ENCODE data around the gene SRP14. TPM values are rescaled to one million over a fixed set of nuclear protein-coding genes. Genes with fewer than 3 reads are reported as not detected.
A peak's percentile ranks its signal among the peaks of the same experiment; 100 is the strongest.
"Not testable (repeated sequence)": the region's sequence is repeated elsewhere in the genome, so short reads cannot be mapped to it uniquely, and the experiment has no call there.

Gene SRP14
- total RNA-seq, 1 donor from 2014 or later, result 232 TPM

DNA sequence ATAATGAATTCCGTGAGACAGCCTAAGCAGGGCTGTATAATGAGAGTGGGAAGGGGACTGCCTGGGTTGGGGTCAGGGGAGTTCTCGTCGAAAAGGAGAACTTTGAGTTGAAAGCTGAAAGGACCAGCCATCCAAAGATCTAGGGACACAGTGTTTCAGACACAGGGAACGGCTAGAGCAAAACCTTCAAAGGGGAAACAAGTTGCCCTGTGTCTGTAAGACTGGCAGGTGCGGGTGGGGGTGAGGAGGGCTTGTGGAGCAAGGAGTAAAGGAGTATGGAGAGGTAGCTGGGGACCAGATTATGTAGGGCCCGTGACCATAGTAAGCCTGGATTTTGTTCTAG, 1.3 kb upstream of the SRP14 start:
- DNase-seq (ENCODE audit: missing footprints) (no peak), ATAC-seq (no peak)
- intact Hi-C loops (cut with DNase I), result no loop called here

- intact Hi-C loops (cut with DNase I), result loop anchor here (5.0 kb wide), 1 partner anchor 256 kb away; the partner anchor contains the start of gene FSIP1
- ATAC-seq (no peak), DNase-seq (ENCODE audit: missing footprints) (no peak)
These were observed 725 bp downstream of the SRP14 start for GRCh38 chr15:40038275-40038637.

GRCh38 chr15:40037721-40038120, 1.3 kb downstream of the SRP14 start:
- ATAC-seq, result no peak
- DNase-seq (ENCODE audit: missing footprints), result no peak
- intact Hi-C loops (cut with DNase I), result loop anchor here (5.0 kb wide), 1 partner anchor 255 kb away; the partner anchor contains the start of gene FSIP1

- not testable (repeated sequence) for ATAC-seq; DNase-seq (ENCODE audit: missing footprints)
- intact Hi-C loops (cut with DNase I), result loop anchor here (5.0 kb wide), 1 partner anchor 253 kb away; the partner anchor contains the start of gene FSIP1
These were observed 3.8 kb downstream of the SRP14 start for GRCh38 chr15:40035182-40035581.

- intact Hi-C loops (cut with DNase I), result no loop called here
- no peak for ATAC-seq
These were observed 4.6 kb downstream of the SRP14 start for GRCh38 chr15:40034186-40034946.

DNA sequence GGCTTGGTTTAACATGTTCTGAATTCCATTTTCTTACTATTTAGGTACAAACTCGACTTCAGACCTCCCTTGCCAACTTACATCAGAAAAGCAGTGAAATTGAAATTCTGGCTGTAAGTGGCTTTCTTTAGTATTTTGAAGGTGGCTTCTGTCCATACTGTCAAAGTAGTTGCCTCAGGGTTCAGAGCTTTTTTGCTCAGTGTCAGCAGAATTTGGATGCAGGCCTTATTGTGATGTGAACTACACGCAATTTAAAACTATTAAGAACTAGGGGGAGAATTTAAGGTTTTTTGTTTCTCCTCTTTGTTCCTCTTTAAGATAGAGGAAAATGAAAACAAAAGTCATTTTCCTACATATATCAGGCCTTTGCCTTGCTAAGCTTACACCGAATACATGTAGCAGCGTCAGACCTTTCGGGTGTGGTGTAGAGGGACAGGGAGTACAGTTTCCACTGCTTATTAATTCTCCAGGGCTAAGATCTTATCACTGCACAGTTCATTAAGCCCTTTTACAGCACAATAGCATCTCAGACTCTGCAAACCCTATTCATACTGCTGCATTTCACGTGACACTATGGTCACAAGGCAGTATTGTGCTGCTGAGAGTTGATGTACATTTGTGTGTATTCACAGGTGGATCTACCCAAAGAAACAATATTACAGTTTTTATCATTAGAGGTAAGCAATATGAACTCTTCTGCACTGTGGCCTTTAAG, 6.7 kb downstream of the SRP14 start:
- ATAC-seq (peak; percentile 49), DNase-seq (ENCODE audit: missing footprints) (no peak)
- intact Hi-C loops (cut with DNase I), result no loop called here

More at GRCh38 chr15:40034186-40034946, 4.6 kb downstream of the SRP14 start:
- no peak for DNase-seq (ENCODE audit: missing footprints)

GRCh38 chr15:40031300-40031699, 7.7 kb downstream of the SRP14 start:
- DNase-seq (ENCODE audit: missing footprints) (no peak), ATAC-seq (no peak)
- intact Hi-C loops (cut with DNase I), result no loop called here

DNA sequence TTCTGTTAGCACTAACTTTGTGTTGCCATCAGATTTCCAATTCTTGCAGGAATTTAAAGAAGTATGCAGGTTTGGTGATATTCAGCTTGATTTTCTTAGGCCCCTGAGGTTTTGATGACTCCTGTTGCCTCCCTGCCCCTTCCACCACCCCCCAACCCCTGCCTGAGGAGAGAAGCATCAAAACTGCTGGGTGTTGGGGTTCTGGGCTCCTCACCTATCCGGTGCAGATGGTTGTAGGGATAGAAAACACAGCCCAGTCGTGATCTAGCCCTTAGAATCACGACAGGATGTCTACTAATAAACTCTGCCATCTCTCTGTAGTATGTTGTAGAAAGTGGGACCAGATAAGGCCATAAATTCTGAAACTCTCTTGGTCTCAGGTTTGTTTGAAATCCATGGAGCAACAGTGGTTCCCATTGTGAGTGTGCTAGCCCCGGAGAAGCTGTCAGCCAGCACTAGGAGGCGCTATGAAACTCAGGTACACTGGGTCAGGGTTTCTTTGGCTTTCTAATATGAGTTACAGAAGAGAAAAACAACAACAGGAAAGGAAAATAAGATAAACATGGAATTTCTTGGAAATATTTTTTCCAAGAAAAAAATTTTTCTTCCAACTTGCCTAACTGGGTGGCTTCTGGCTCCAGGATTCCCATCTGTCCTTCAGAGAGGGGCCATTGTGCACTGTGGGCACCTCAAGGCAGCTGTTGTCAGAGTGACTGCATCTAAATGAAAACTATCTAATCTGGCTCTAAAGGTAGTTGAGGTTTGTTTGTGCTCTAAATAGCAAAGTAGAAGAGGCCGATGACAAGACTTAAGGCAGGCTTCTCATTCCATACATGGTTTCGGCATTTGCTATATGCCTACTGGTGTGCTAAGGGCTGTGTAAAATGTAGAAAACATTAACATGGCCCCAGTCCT, 8.7 kb downstream of the SRP14 start:
- ATAC-seq (peak; percentile 51), DNase-seq (ENCODE audit: missing footprints) (no peak)
- intact Hi-C loops (cut with DNase I), result no loop called here

GRCh38 chr15:40028853-40029252, 10.1 kb downstream of the SRP14 start:
- ATAC-seq, result no peak
- intact Hi-C loops (cut with DNase I), result no loop called here
- DNase-seq (ENCODE audit: missing footprints), result no peak

DNA sequence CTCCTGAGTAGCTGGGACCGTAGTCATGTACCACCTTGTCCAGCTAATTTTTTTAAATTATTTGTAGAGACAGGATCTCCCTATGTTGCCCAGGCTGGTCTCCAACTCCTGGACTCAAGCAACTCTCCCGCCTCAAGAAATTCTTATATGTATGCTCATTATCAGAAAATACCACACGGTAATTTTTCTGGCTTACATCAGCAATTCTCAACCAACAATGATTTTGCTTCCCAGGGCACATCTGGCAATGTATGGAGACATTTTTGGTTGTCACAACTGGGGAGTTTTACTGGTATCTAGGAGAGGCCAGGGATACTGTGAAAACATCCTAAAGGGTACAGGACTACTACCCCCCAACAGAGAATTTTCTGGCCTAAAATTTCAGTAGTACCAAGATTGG, 10.8 kb downstream of the SRP14 start:
- DNase-seq (ENCODE audit: missing footprints) (no peak), ATAC-seq (no peak)
- intact Hi-C loops (cut with DNase I), result no loop called here

- ATAC-seq (no peak), DNase-seq (ENCODE audit: missing footprints) (no peak)
- intact Hi-C loops (cut with DNase I), result no loop called here
These were observed 22.6 kb downstream of the SRP14 start for GRCh38 chr15:40016224-40016865.

DNA sequence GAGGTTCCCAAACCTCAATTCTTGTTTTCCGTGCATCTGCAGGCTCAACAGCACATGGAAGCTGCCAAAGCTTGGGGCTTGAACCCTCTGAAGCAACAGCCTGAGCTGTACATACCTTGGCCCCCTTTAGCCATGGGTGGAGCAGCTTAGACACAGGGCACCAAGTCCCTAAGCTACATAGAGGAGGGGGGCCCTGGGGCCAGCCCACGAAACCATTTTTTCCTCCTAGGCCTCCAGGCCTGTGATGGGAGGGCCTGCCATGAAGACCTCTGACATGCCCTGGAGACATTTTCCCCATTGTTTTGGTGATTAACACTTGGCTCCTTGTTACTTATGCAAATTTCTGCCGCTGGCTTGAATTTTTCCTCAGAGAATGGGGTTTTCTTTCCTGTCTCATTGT, 24.6 kb downstream of the SRP14 start:
- ATAC-seq, result no peak

DNA sequence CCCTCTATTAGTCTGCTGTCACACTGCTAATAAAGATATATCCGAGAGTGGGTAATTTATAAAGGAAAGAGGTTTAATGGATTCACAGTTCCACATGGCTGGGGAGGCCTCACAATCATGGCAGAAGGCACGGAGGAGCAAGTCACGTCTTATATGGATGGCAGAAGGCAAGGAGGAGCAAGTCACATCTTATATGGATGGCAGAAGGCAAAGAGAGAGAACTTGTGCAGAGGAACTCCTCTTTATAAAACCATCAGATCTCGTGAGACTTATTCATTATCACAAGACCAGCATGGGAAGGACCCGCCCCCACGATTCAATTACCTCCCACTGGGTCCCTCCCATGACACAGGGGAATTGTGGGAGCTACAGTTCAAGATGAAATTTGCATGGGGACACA, 25.6 kb downstream of the SRP14 start:
- not testable (repeated sequence) for ATAC-seq

More for the DNA sequence above, 24.6 kb downstream of the SRP14 start:
- intact Hi-C loops (cut with DNase I), result no loop called here
- DNase-seq (ENCODE audit: missing footprints), result no peak

DNA sequence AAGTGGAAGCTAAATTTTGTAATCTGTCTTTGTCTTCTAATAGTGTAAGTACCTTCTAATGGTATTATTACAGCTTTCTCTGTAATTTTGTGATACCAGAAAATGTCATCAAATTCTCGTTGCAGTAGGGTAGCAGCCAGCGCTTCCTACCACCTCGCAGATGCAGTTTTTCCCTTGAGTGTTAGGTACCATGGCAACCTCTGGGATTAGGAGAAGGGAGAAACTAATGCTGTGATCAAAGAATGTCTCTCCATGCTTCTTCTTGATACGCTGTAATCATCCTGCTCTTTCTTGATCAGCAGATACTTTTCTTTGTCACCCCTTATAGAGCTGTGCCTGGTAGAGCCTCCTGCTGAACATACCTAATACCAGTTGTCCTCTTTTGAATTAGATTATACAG, 27.7 kb downstream of the SRP14 start:
- intact Hi-C loops (cut with DNase I), result no loop called here
- no peak for ATAC-seq
- DNase-seq (ENCODE audit: missing footprints), result no peak

More for the DNA sequence above, 25.6 kb downstream of the SRP14 start:
- intact Hi-C loops (cut with DNase I); DNase-seq (ENCODE audit: missing footprints): not testable (repeated sequence)

DNA sequence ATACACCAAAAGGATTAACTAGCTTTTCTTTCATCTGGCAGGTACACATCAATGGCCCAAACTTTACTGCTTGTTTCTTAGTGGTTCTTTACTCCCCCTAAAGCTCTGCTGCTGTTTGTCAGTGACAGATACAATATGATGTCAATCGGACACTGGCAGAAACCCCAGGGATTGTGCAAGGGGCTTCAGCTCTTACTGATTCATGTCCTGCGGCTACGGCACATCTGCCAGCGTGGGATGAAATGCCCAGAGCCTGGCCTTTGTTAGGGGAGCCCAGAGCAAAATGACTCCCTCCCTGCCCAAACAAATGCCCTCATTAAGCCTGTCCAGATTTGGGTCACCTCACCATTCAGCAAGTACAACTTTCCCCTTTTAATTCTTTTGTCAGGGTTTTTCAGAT, 28.3 kb downstream of the SRP14 start:
- DNase-seq (ENCODE audit: missing footprints) (no peak), ATAC-seq (no peak)
- intact Hi-C loops (cut with DNase I), result no loop called here

GRCh38 chr15:40008061-40008765, 30.8 kb downstream of the SRP14 start:
- intact Hi-C loops (cut with DNase I), result no loop called here
- ATAC-seq (no peak), DNase-seq (ENCODE audit: missing footprints) (no peak)

DNA sequence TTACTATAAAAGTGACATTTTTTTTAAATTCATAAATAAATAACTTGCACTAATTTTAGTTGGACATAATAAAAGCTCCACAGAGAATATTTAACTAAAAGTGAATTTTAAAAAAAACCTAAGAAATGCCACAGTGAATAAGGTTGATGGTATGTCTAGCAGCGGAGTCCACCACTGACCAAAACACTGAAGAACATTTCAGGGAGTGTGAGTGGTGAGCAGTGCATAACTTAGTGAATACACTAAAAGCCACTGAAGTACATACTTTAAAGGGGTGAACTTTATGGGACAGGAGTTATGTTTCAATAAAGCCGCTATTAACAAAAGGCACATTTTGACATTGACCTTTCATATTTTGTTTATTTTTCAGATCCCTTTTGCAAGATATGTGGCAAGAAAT, 32.3 kb downstream of the SRP14 start:
- ATAC-seq, result no peak
- no peak for DNase-seq (ENCODE audit: missing footprints)
- intact Hi-C loops (cut with DNase I), result no loop called here

DNA sequence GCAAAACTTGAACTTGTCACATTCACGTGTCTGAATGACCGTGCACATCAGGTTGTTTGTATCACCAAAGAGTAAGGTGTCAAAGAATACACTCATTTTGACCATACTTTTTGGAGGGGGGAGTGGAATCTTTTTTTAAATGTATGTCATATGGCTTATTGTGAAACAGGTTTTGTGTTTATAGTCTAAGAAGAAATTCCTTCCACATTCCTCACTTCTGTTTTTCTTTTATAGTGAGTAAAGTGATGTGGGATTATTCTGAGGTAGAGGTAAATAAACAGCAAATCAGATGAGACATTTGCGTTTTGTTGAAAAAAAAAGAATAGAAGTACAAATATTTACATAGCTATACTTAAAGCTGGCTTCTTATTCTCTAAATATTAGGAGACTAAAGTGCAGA, 33.0 kb downstream of the SRP14 start:
- intact Hi-C loops (cut with DNase I), result no loop called here
- DNase-seq (ENCODE audit: missing footprints) (no peak), ATAC-seq (no peak)

All from Right ventricle myocardium inferior (tissue), 1 donor.